Effector memory CD8-positive, alpha-beta T cell (primary cell): ENCODE results near the gene RGS1.

Experiments
- ATAC-seq: fragments of 150-1000 bp; cut with Tn5 transposase; replicated peaks from 2 replicates; pipeline ENCODE4 v1.10.0; 2021; ENCODE audit warnings: mild to moderate bottlenecking, moderate library complexity
- DNase-seq, 3 experiments: peaks; one replicate each; pipeline ENCODE4 v3.0.0; 2021
- H3K27ac Mint-ChIP-seq, 2 donors: one replicate each; pipeline ENCODE4 v1.8.0; 2022; ENCODE audit warnings: mild to moderate bottlenecking in 2 of 2, mixed read lengths in 2 of 2, moderate library complexity in 2 of 2
- H3K27me3 Mint-ChIP-seq, 2 donors: one replicate each; pipeline ENCODE4 v1.8.0; 2022; ENCODE audit warnings: mixed read lengths in 2 of 2
- H3K36me3 Mint-ChIP-seq: one replicate; pipeline ENCODE4 v1.8.0; 2022; ENCODE audit warnings: mild to moderate bottlenecking, moderate library complexity, mixed read lengths; ENCODE audit not compliant: insufficient read depth
- H3K4me1 Mint-ChIP-seq, 2 donors: one replicate each; pipeline ENCODE4 v1.8.0; 2022; ENCODE audit warnings: low read depth in 2 of 2, mixed read lengths in 2 of 2
- H3K4me3 Mint-ChIP-seq, 2 donors: one replicate each; pipeline ENCODE4 v1.8.0; 2022; ENCODE audit warnings: mild to moderate bottlenecking in 2 of 2, mixed read lengths in 2 of 2, moderate library complexity in 2 of 2
- H3K9me3 Mint-ChIP-seq, 2 donors: one replicate each; pipeline ENCODE4 v1.8.0; 2022; ENCODE audit warnings: mixed read lengths in 2 of 2

The RGS1 gene

DNA sequence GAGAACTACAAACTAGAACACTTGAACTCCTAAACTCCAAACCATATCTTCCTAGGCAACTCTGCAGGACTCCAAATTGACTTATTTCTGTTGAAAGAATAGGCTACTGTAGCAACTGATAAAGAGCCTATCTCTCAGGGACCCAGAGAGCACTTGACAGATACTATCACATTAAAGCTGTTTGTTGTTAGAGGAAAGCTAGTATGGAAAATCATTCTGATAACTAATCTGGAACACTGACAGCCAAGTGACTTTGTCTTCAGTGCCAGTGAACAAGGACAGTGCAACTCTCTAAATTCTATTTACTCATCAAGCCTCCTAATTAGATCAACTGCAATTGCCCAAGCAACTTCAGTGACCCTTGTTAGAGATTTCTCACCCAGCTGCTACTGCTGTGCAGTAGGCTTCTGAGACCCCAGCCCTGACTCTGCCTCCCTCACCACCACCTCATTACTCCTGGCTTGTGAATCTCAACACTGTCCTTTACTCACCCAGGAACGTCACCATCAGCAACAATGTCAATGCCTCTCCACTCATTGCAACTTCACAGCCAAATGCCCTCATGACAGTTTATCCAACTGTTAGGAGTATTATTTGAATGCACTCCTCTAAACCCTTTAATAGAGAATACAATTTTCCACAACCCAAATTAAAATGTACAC, 53.0 kb downstream of the RGS1 start:
- DNase-seq (no peak), ATAC-seq (no peak)
- no peaks in the 10 kb centered on the region for H3K36me3 Mint-ChIP-seq
- H3K27me3 Mint-ChIP-seq = peaks cover 7 to 12% of the 10 kb centered on the region in 2 donors
- no peaks in the 10 kb centered on the region for H3K9me3 Mint-ChIP-seq
- no peak overlapping the region for H3K4me3 Mint-ChIP-seq
- no peak overlapping the region for H3K27ac Mint-ChIP-seq
- H3K4me1 Mint-ChIP-seq = no peaks in the 10 kb centered on the region

DNA sequence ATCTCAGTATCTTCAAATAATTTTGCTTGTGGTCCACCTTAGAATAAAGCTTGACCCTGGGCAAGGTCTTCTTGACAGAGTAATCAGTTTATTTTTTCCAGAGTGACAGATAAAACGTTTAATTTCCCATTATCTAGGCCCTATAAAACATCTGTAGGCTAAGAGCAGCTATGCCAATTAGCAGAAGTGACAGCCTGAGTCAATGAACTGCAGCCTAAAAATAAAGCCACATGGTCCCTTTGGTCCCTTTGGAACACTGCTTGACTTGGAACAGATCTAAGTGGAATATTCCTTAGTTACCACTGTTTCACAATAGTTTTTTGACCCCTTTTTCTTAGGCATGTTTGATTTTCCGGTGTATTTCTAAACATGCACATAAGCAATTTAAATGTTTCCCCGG, 54.0 kb downstream of the RGS1 start:
- H3K27me3 Mint-ChIP-seq = peaks cover 0 to 12% of the 10 kb centered on the region in 2 donors
- H3K4me3 Mint-ChIP-seq = no peak overlapping the region
- H3K36me3 Mint-ChIP-seq = no peaks in the 10 kb centered on the region
- DNase-seq = no peak
- ATAC-seq = no peak
- H3K27ac Mint-ChIP-seq = no peak overlapping the region
- H3K4me1 Mint-ChIP-seq = no peaks in the 10 kb centered on the region
- H3K9me3 Mint-ChIP-seq = no peaks in the 10 kb centered on the region
